Tibial nerve (tissue), 4 donors: ENCODE measurements around the gene SKIL.
"Not testable (repeated sequence)": the region's sequence is repeated elsewhere in the genome, so short reads cannot be mapped to it uniquely, and the experiment has no call there.

Experiments
- EP300 ChIP-seq, 2 donors: sonication (generic); formaldehyde crosslinking; IDR thresholded peaks; one replicate each; pipeline ENCODE4 v1.6.1; 2017; ENCODE audit warnings: antibody characterized with exemption in 2 of 2, mild to moderate bottlenecking in 1 of 2
- POLR2A ChIP-seq, 2 donors: fragments of 450-650 bp; IDR thresholded peaks; one replicate each; pipeline ENCODE4 v1.6.1; 2017; ENCODE audit warnings: antibody characterized with exemption in 2 of 2, mild to moderate bottlenecking in 2 of 2, moderate library complexity in 2 of 2
- TF ChIP-seq, protein P1 (sequence below), 5 experiments: fragments of 200-600 bp in 3 of 5; fragments of 450-650 bp in 2 of 5; sonication (generic) in 3 of 5; IDR thresholded peaks; one replicate each; pipeline ENCODE4 v1.5.1; 2016 to 2019; ENCODE audit warnings: antibody characterized with exemption in 5 of 5, mild to moderate bottlenecking in 3 of 5, moderate library complexity in 2 of 5

DNA sequence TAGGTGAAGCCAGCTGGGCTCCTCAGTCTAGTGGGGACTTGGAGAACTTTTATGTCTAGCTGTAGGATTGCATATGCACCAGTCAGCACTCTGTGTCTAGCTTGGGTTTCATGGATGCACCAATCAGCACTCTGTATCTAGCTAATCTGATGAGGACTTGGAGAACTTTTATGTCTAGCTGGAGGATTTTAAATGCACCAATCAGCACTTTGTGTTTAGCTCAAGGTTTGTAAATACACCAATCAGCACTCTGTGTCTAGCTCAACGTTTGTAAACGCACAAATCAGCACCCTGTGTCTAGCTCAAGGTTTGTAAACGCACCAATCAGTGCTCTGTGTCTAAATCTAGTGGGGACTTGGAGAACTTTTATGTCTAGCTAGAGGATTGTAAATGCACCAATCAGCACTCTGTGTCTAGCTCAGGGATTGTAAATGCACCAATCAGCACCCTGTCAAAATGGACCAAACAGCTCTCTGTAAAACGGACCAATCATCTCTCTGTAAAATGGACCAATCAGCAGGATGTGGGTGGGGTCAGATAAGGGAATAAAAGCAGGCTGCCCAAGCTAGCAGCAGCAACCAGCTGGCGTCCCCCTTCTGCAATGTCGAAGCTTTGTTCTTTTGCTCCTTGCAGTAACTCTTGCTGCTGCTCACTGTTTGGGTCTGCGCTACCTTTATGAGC, 29.5 kb upstream of the SKIL start:
- TF ChIP-seq, protein P1, sequence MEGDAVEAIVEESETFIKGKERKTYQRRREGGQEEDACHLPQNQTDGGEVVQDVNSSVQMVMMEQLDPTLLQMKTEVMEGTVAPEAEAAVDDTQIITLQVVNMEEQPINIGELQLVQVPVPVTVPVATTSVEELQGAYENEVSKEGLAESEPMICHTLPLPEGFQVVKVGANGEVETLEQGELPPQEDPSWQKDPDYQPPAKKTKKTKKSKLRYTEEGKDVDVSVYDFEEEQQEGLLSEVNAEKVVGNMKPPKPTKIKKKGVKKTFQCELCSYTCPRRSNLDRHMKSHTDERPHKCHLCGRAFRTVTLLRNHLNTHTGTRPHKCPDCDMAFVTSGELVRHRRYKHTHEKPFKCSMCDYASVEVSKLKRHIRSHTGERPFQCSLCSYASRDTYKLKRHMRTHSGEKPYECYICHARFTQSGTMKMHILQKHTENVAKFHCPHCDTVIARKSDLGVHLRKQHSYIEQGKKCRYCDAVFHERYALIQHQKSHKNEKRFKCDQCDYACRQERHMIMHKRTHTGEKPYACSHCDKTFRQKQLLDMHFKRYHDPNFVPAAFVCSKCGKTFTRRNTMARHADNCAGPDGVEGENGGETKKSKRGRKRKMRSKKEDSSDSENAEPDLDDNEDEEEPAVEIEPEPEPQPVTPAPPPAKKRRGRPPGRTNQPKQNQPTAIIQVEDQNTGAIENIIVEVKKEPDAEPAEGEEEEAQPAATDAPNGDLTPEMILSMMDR (IDR thresholded peaks at IDR 0.05) = not testable (repeated sequence)
- not testable (repeated sequence) for TF ChIP-seq EP300, POLR2A (IDR thresholded peaks at IDR 0.05)
